Keratinocyte (primary cell): ENCODE data around the gene FAM107B. TPM values are rescaled to one million over a fixed set of nuclear protein-coding genes. Genes with fewer than 3 reads are reported as not detected.

Experiments used
- DNase-seq: peaks from one replicate; pipeline ENCODE4 v3.0.0-alpha.2; 2011; ENCODE audit warnings: low read depth, missing footprints, low spot score
- FAIRE-seq: peaks from 2 replicates; lab custom pipeline; 2011; peaks lifted over from hg19 to GRCh38; lab: Jason Lieb, UNC
- H2AFZ ChIP-seq: 2 replicates; pipeline ENCODE4 v1.6.0; 2012; ENCODE audit warnings: low read length, control low read depth, inconsistent platforms; ENCODE audit not compliant: control insufficient read depth
- H3K27ac ChIP-seq: 2 replicates; pipeline ENCODE4 v1.5.1; 2011; ENCODE audit warnings: low read length; ENCODE audit not compliant: control insufficient read depth, insufficient read depth
- H3K27me3 ChIP-seq: 3 replicates; pipeline ENCODE4 v1.6.0; 2011; ENCODE audit warnings: low read length; ENCODE audit not compliant: control insufficient read depth, insufficient read depth; ENCODE audit errors: extremely low read depth
- H3K36me3 ChIP-seq, 2 experiments: 2 replicates in 1 of 2; 3 replicates in 1 of 2; pipeline ENCODE4 v1.5.1; 2011; ENCODE audit warnings: low read length in 2 of 2, mild to moderate bottlenecking in 1 of 2; ENCODE audit not compliant: control insufficient read depth in 2 of 2, insufficient read depth in 2 of 2; ENCODE audit errors: extremely low read depth in 1 of 2
- H3K4me1 ChIP-seq: 3 replicates; pipeline ENCODE4 v1.5.1; 2011; ENCODE audit warnings: low read length; ENCODE audit not compliant: control insufficient read depth, insufficient read depth; ENCODE audit errors: extremely low read depth
- H3K4me2 ChIP-seq: 3 replicates; pipeline ENCODE4 v1.6.0; 2011; ENCODE audit warnings: low read depth, low read length; ENCODE audit not compliant: control insufficient read depth, insufficient read depth; ENCODE audit errors: extremely low read depth
- H3K4me3 ChIP-seq, 3 experiments: fragments of 200-600 bp in 1 of 3; sonication (generic) in 1 of 3; 2 replicates in 2 of 3; 3 replicates in 1 of 3; pipeline ENCODE4 v1.5.1; 2011 to 2016; ENCODE audit warnings: low read length in 3 of 3, mild to moderate bottlenecking in 3 of 3, control low read depth in 2 of 3, inconsistent platforms in 1 of 3, low read depth in 1 of 3, mixed read lengths in 1 of 3, mixed run types in 1 of 3, moderate library complexity in 1 of 3; ENCODE audit not compliant: control insufficient read depth in 2 of 3, insufficient read depth in 2 of 3; ENCODE audit errors: extremely low read depth in 1 of 3
- H3K79me2 ChIP-seq: 2 replicates; pipeline ENCODE4 v1.6.0; 2012; ENCODE audit warnings: low read length; ENCODE audit not compliant: control insufficient read depth, insufficient read depth
- H3K9ac ChIP-seq: 3 replicates; pipeline ENCODE4 v1.6.0; 2011; ENCODE audit warnings: low read length; ENCODE audit not compliant: control insufficient read depth, insufficient read depth; ENCODE audit errors: extremely low read depth
- H3K9me1 ChIP-seq: 3 replicates; pipeline ENCODE4 v1.6.0; 2011; ENCODE audit warnings: low read length; ENCODE audit not compliant: control insufficient read depth, insufficient read depth; ENCODE audit errors: extremely low read depth
- H3K9me3 ChIP-seq: 2 replicates; pipeline ENCODE4 v1.5.1; 2012; ENCODE audit warnings: low read depth, low read length; ENCODE audit not compliant: control insufficient read depth
- H4K20me1 ChIP-seq: 3 replicates; pipeline ENCODE4 v1.6.0; 2011; ENCODE audit warnings: low read length; ENCODE audit not compliant: control insufficient read depth, insufficient read depth; ENCODE audit errors: extremely low read depth
- CTCF ChIP-seq, 3 experiments: IDR thresholded peaks in 1 of 3; conservative IDR thresholded peaks in 1 of 3; optimal IDR thresholded peaks in 1 of 3; 2 replicates in 2 of 3; 3 replicates in 1 of 3; pipeline versions ENCODE3 to v1.5.1; 2011; ENCODE audit warnings: low read length in 3 of 3, mild to moderate bottlenecking in 3 of 3, moderate library complexity in 2 of 3, control low read depth in 1 of 3, inconsistent platforms in 1 of 3; ENCODE audit not compliant: insufficient read depth in 2 of 3; ENCODE audit errors: extremely low read depth in 1 of 3
- EZH2 ChIP-seq: IDR thresholded peaks from one replicate; pipeline ENCODE4 v1.6.1; 2012; ENCODE audit warnings: inconsistent platforms, mild to moderate bottlenecking, low read length, moderate library complexity
- dilution Hi-C: fragments of 300-500 bp; cut with MboI; formaldehyde crosslinking; loops from one replicate; pipeline ENCODE4 v1.7.0; 2020; ENCODE audit warnings: low sequenced_read_pairs; ENCODE audit not compliant: extremely low pct_ligation_motif_present
- polyA plus RNA-seq, 5 experiments: library from polyadenylated mRNA; depleted of rRNA in 3 of 5; stranded (reverse) in 3 of 5; stranded (forward) in 1 of 5; unstranded in 1 of 5; fragments of >200 nt; gene quantifications; 1 replicate in 1 of 5; 2 replicates in 3 of 5; 3 replicates in 1 of 5; pipeline versions ENCODE4 v1.2.1 to v1.2.3, GENCODE V29; 2011 to 2012; ENCODE audit warnings: missing spikeins in 2 of 5, low read depth in 1 of 5, low replicate concordance in 1 of 5

The FAM107B gene
- polyA plus RNA-seq, 1 donor (not counting 4 experiments of a cell fraction or from before 2014, with no cell fraction given) = 8.7 TPM

DNA sequence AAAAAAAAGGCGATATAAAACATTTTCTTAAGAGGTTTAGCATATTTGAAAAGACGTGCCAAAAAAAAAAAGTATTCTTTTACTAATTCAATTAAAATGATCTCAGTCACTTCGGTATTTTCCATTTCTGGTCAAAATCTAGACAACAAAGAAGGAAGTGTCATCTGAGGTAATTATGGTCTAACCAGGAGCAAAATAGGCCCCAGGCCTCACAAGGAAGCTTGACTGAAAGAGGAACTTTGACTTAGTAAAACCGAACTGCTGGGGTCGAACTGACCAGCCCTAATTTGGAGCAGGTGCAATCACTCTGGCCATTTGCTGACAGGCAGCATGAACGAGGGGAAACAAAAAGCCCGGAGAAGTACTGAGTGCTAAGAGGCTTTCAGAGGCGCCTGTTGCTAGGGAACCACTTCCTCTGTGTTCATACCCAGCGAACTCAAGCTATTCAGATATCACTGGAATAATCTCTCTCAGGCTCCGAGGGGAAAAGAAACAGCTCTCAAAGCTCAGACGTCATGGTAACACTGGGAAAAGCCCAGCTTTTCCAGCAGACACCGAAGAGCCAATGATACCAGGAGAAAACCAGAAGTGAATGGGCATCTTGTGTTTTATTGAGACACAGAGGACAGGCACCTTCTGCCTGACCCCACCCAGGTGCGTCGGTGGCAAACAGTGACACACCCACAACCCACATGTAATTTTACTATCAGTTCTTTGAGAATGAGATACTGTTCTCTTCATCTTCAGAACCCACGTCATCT is 126.5 kb downstream of the FAM107B start:
- DNase-seq = no peak
- dilution Hi-C loops = no loop called here
- peak overlapping the region; percentile 62 for H3K27ac ChIP-seq
- peaks cover 21% of the 10 kb centered on the region for H3K4me1 ChIP-seq
- no peaks in the 10 kb centered on the region for H3K36me3 ChIP-seq
- no peaks in the 10 kb centered on the region for H3K79me2 ChIP-seq
- FAIRE-seq = peak; percentile 9
- TF ChIP-seq EZH2 = no peak
- no peak for TF ChIP-seq CTCF (optimal IDR thresholded peaks at IDR 0.05 in 1 of 3, IDR thresholded peaks at IDR 0.05 in 1 of 3, conservative IDR thresholded peaks at IDR 0.05 in 1 of 3; ENCODE audit: extremely low read depth in 1 of 3, insufficient read depth in 2 of 3, low read length in 3 of 3)
- peak overlapping the region; percentile 4 for H3K9ac ChIP-seq
- H3K4me3 ChIP-seq = peak overlapping the region in 1 of 3 experiments; percentile 11
- no peaks in the 10 kb centered on the region for H3K9me1 ChIP-seq
- no peaks in the 10 kb centered on the region for H3K27me3 ChIP-seq
- H3K9me3 ChIP-seq = no peaks in the 10 kb centered on the region
- no peaks in the 10 kb centered on the region for H4K20me1 ChIP-seq
- peak overlapping the region; percentile 73 for H2AFZ ChIP-seq
- H3K4me2 ChIP-seq = peak overlapping the region; percentile 76

- DNase-seq (no peak), FAIRE-seq (no peak)
- Histone ChIP-seq H3K27me3 (peaks cover 9% of the 10 kb centered on the region), H3K9me3 (no peaks in the 10 kb centered on the region), H3K79me2 (no peaks in the 10 kb centered on the region), H2AFZ (no peak overlapping the region), H3K4me1 (peaks cover 17% of the 10 kb centered on the region), H4K20me1 (no peaks in the 10 kb centered on the region), H3K4me2 (no peak overlapping the region), H3K9ac (no peak overlapping the region), H3K9me1 (no peaks in the 10 kb centered on the region), H3K4me3 (no peak overlapping the region), H3K27ac (no peak overlapping the region), H3K36me3 (no peaks in the 10 kb centered on the region)
- dilution Hi-C loops = no loop called here
- TF ChIP-seq CTCF (optimal IDR thresholded peaks at IDR 0.05 in 1 of 3, IDR thresholded peaks at IDR 0.05 in 1 of 3, conservative IDR thresholded peaks at IDR 0.05 in 1 of 3; ENCODE audit: extremely low read depth in 1 of 3, insufficient read depth in 2 of 3, low read length in 3 of 3) = no peak
- TF ChIP-seq EZH2 = no peak
Measured at GRCh38 chr10:14645239-14645960, 129.3 kb downstream of the FAM107B start.
